Measurements from ENCODE around the gene C6orf89.
A peak's percentile ranks its signal among the peaks of the same experiment; 100 is the strongest.

Gene C6orf89

DNA sequence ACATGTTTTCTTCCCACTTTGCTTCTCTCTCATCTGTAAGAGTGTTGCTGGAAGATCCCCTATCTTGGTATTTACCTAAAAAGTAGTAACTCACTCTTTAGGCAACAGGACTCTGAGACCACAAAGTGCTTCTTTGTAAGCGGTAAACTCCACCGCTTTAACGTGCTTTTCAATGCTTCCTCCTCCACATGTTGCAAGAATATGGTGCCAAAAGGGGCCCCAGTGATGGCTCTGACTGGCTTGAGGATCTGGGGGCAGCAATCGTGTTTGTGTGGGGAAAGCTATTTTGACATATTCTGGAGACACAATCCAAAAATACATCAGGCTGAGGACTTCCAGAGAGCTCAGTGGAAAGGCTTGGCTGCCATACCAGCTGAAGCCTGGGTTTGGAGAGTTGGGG is 34.1 kb upstream of the C6orf89 start:
- peak overlapping the region in 1 of 3 experiments; percentile 3 for H3K4me3 Mint-ChIP-seq

DNA sequence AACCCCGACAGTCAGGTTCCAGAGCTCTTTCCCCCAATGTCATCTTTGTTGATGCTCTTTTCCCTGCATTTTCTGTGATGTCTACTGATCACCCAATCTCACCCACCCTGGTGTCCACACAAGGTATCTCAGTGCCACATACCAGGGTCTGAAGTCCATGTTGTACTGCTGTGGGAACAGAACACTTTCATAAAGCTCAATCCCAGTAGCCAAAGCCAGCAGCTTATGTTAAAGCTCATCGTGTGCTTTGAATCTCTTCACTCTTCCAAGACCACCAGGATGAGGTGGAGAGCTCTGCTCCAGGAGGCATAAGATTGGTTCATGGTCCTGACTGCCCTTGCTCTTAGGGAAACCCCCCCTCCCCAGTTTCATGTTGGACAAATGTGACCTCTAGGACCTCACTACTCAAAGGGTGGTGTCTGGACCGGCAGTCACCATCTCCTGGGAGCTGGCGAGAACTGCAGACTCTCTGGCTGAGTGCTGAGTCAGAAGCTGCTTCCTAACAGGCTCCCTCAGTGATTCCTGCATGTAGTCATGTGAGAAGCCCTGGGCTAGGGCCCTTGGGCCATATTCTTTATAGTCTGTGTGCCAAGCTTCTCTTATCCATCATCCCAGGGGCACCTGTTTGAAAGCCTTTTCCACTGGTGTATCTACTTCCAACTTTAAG is 33.1 kb upstream of the C6orf89 start:
- peaks cover 9% of the 10 kb centered on the region for H3K27me3 Mint-ChIP-seq (ENCODE audit: low read depth)
- TF ChIP-seq, protein P1, sequence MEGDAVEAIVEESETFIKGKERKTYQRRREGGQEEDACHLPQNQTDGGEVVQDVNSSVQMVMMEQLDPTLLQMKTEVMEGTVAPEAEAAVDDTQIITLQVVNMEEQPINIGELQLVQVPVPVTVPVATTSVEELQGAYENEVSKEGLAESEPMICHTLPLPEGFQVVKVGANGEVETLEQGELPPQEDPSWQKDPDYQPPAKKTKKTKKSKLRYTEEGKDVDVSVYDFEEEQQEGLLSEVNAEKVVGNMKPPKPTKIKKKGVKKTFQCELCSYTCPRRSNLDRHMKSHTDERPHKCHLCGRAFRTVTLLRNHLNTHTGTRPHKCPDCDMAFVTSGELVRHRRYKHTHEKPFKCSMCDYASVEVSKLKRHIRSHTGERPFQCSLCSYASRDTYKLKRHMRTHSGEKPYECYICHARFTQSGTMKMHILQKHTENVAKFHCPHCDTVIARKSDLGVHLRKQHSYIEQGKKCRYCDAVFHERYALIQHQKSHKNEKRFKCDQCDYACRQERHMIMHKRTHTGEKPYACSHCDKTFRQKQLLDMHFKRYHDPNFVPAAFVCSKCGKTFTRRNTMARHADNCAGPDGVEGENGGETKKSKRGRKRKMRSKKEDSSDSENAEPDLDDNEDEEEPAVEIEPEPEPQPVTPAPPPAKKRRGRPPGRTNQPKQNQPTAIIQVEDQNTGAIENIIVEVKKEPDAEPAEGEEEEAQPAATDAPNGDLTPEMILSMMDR (IDR thresholded peaks at IDR 0.05; ENCODE audit: unreplicated experiment in 3 of 3) = no peak
- H3K9me3 Mint-ChIP-seq = no peaks in the 10 kb centered on the region
- H3K4me1 Mint-ChIP-seq = peaks cover 88% of the 10 kb centered on the region
- H3K27ac Mint-ChIP-seq = peak overlapping the region in 1 of 3 experiments; percentile 90
- no peak overlapping the region for H3K4me3 Mint-ChIP-seq
- H3K36me3 Mint-ChIP-seq (ENCODE audit: low read depth) = peaks cover 33% of the 10 kb centered on the region

More for the DNA sequence above, 34.1 kb upstream of the C6orf89 start:
- TF ChIP-seq, protein P1 (IDR thresholded peaks at IDR 0.05; ENCODE audit: unreplicated experiment in 3 of 3) = no peak
- peaks cover 28% of the 10 kb centered on the region for H3K36me3 Mint-ChIP-seq (ENCODE audit: low read depth)
- peaks cover 85% of the 10 kb centered on the region for H3K4me1 Mint-ChIP-seq
- H3K27ac Mint-ChIP-seq = peak overlapping the region in 2 of 3 experiments; percentile 69 to 90
- H3K9me3 Mint-ChIP-seq = no peaks in the 10 kb centered on the region
- peaks cover 9% of the 10 kb centered on the region for H3K27me3 Mint-ChIP-seq (ENCODE audit: low read depth)

- Mint-ChIP-seq H3K4me3 (no peak overlapping the region), H3K4me1 (peaks cover 82% of the 10 kb centered on the region), H3K27me3 (ENCODE audit: low read depth) (peaks cover 3% of the 10 kb centered on the region), H3K36me3 (ENCODE audit: low read depth) (peaks cover 34% of the 10 kb centered on the region), H3K27ac (peak overlapping the region in 2 of 3 experiments; percentile 50 to 90), H3K9me3 (no peaks in the 10 kb centered on the region)
- TF ChIP-seq, protein P1 (IDR thresholded peaks at IDR 0.05; ENCODE audit: unreplicated experiment in 3 of 3) = no peak
Observed at GRCh38 chr6:36853325-36853724, 32.4 kb upstream of the C6orf89 start.

DNA sequence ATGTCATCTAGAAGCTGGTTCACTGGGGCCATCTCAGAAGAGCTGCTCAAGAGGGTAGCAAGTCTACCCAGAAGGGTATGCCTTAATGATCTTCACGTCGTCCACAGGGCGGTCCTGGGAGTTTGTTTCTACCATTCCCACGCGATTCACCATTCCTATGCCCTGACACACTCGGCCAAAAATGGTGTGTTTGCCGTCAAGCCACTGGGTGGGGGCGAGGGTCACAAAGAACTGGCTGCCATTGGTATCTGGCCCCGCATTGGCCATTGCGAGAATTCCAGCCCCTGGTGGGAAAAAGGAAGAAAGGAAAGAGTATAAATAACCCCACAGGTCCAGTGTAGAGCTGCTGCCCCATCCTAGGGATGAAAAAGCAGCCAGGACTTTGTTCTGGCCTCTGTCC is 30.0 kb upstream of the C6orf89 start:
- no peaks in the 10 kb centered on the region for H3K27me3 Mint-ChIP-seq (ENCODE audit: low read depth)

DNA sequence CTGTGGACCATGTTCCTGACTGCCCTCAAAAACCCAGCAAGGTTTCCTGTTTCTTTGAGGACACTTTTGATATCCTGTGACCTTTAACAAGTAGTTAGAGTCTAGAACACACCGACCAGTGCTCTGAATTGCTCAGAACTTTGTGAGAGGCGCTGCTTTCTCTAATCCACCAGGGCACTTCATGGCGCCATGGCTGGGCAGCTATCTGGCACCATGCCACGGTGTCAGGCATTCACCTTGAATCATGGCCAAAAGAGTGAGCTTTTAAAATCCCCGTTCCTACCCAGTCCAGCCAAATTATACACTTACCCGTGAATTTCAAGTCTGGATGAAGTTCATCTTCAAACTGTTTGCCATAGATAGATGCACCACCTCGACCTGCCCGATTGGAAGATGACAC is 29.5 kb upstream of the C6orf89 start:
- Mint-ChIP-seq H3K9me3 (no peaks in the 10 kb centered on the region), H3K27ac (peak overlapping the region in 2 of 3 experiments; percentile 0 to 75), H3K4me1 (peaks cover 63% of the 10 kb centered on the region), H3K4me3 (no peak overlapping the region), H3K36me3 (ENCODE audit: low read depth) (peaks cover 58% of the 10 kb centered on the region), H3K27me3 (ENCODE audit: low read depth) (no peaks in the 10 kb centered on the region)
- TF ChIP-seq, protein P1 (IDR thresholded peaks at IDR 0.05; ENCODE audit: unreplicated experiment in 3 of 3) = no peak

More for the DNA sequence above, 30.0 kb upstream of the C6orf89 start:
- Mint-ChIP-seq H3K27ac (peak overlapping the region in 1 of 3 experiments; percentile 75), H3K4me3 (no peak overlapping the region), H3K4me1 (peaks cover 68% of the 10 kb centered on the region), H3K36me3 (ENCODE audit: low read depth) (peaks cover 52% of the 10 kb centered on the region), H3K9me3 (no peaks in the 10 kb centered on the region)
- TF ChIP-seq, protein P1 (IDR thresholded peaks at IDR 0.05; ENCODE audit: unreplicated experiment in 3 of 3) = no peak

GRCh38 chr6:36857325-36857724 is 28.4 kb upstream of the C6orf89 start:
- Mint-ChIP-seq H3K4me3 (no peak overlapping the region), H3K27ac (no peak overlapping the region), H3K9me3 (no peaks in the 10 kb centered on the region), H3K4me1 (peaks cover 53% of the 10 kb centered on the region), H3K36me3 (ENCODE audit: low read depth) (peaks cover 60% of the 10 kb centered on the region), H3K27me3 (ENCODE audit: low read depth) (no peaks in the 10 kb centered on the region)
- TF ChIP-seq, protein P1 (IDR thresholded peaks at IDR 0.05; ENCODE audit: unreplicated experiment in 3 of 3) = no peak

All from nephron (organoid).